Spinal cord (tissue), 10 donors: Measurements from ENCODE around the gene ALDH9A1. TPM values are rescaled to one million over a fixed set of nuclear protein-coding genes. Genes with fewer than 3 reads are reported as not detected.
"Not testable (repeated sequence)": the region's sequence is repeated elsewhere in the genome, so short reads cannot be mapped to it uniquely, and the experiment has no call there.

Source experiments
- DNase-seq, 6 donors: peaks; one replicate each; pipeline versions ENCODE4 v3.0.0 to v3.0.0-alpha.2; 2013 to 2015; ENCODE audit warnings: low spot score in 6 of 6, low read depth in 4 of 6
- H3K27ac ChIP-seq: one replicate; pipeline ENCODE4 v1.5.1; 2013; ENCODE audit warnings: low read depth, low read length, control low read depth
- H3K27me3 ChIP-seq: one replicate; pipeline ENCODE4 v1.6.1; 2013; ENCODE audit warnings: low read length; ENCODE audit not compliant: control insufficient read depth, insufficient read depth
- H3K36me3 ChIP-seq: one replicate; pipeline ENCODE4 v1.6.1; 2013; ENCODE audit warnings: low read length; ENCODE audit not compliant: control insufficient read depth, insufficient read depth
- H3K4me1 ChIP-seq: one replicate; pipeline ENCODE4 v1.6.1; 2013; ENCODE audit warnings: low read length; ENCODE audit not compliant: control insufficient read depth, insufficient read depth
- H3K4me3 ChIP-seq: one replicate; pipeline ENCODE4 v1.5.1; 2013; ENCODE audit warnings: low read depth, low read length, control low read depth
- H3K9me3 ChIP-seq: one replicate; pipeline ENCODE4 v1.6.1; 2013; ENCODE audit warnings: low read length; ENCODE audit not compliant: control insufficient read depth, insufficient read depth
- WGBS: methylation state at CpG from one replicate; pipeline ENCODE4 v1.1.5; 2013; ENCODE audit warnings: missing lambda C conversion rate; ENCODE audit not compliant: insufficient coverage; 5-methylcytosine and 5-hydroxymethylcytosine counted together
- polyA plus RNA-seq, 2 donors: library from polyadenylated mRNA; unstranded; fragments of 120-200 nt; gene quantifications; one replicate each; pipeline ENCODE4 v1.2.1, GENCODE V29; 2013; ENCODE audit not compliant: insufficient read length in 2 of 2
- total RNA-seq, 2 donors: library from RNA; depleted of rRNA in 1 of 2; stranded (reverse); fragments of 120-200 nt in 1 of 2; fragments of >200 nt in 1 of 2; gene quantifications; one replicate each; pipeline versions ENCODE4 v1.2.3 to v1.2.4, GENCODE V29; 2013 to 2014
- donor health status: healthy.

The ALDH9A1 gene
- total and polyA plus RNA-seq, 4 donors = 88.5 to 123 (median 90.2) TPM

GRCh38 chr1:165726169-165726568 is 27.8 kb upstream of the ALDH9A1 start:
- WGBS = no CpG with 5 or more reads among the region's 2 CpGs
- DNase-seq = no peak
- Histone ChIP-seq H3K27me3 (no peaks in the 10 kb centered on the region), H3K27ac (no peak overlapping the region), H3K9me3 (no peaks in the 10 kb centered on the region), H3K4me1 (no peaks in the 10 kb centered on the region), H3K4me3 (no peak overlapping the region), H3K36me3 (peaks cover 4% of the 10 kb centered on the region)

- 36% methylated on average over 2 of the region's 4 CpGs for WGBS
- peak in 4 of 6 donors; percentile 21 to 89 (median 66) for DNase-seq
- no peaks in the 10 kb centered on the region for H3K27me3 ChIP-seq
Measured at GRCh38 chr1:165717918-165718515, 19.7 kb upstream of the ALDH9A1 start.

GRCh38 chr1:165716265-165717051 is 18.1 kb upstream of the ALDH9A1 start:
- H3K9me3 ChIP-seq, H3K4me1 ChIP-seq, H3K27ac ChIP-seq, DNase-seq, H3K4me3 ChIP-seq, H3K27me3 ChIP-seq, H3K36me3 ChIP-seq: not testable (repeated sequence)
- WGBS = 100% methylated on average over 3 of the region's 8 CpGs

More at GRCh38 chr1:165717918-165718515, 19.7 kb upstream of the ALDH9A1 start:
- no peak overlapping the region for H3K27ac ChIP-seq
- no peak overlapping the region for H3K4me3 ChIP-seq
- H3K4me1 ChIP-seq = no peaks in the 10 kb centered on the region
- no peaks in the 10 kb centered on the region for H3K9me3 ChIP-seq
- no peaks in the 10 kb centered on the region for H3K36me3 ChIP-seq

- Histone ChIP-seq H3K4me1 (no peaks in the 10 kb centered on the region), H3K27me3 (no peaks in the 10 kb centered on the region), H3K36me3 (no peaks in the 10 kb centered on the region), H3K4me3 (no peak overlapping the region), H3K27ac (no peak overlapping the region), H3K9me3 (no peaks in the 10 kb centered on the region)
- no peak for DNase-seq
- no CpG with 5 or more reads among the region's 5 CpGs for WGBS
Measured at GRCh38 chr1:165712764-165713163, 14.4 kb upstream of the ALDH9A1 start.

GRCh38 chr1:165707984-165708706 is 9.8 kb upstream of the ALDH9A1 start:
- Histone ChIP-seq H3K4me3 (no peak overlapping the region), H3K27me3 (no peaks in the 10 kb centered on the region), H3K4me1 (no peaks in the 10 kb centered on the region), H3K9me3 (no peaks in the 10 kb centered on the region), H3K27ac (no peak overlapping the region), H3K36me3 (no peaks in the 10 kb centered on the region)
- 89% methylated on average over 10 of the region's 11 CpGs for WGBS
- no peak for DNase-seq

- WGBS = no CpG with 5 or more reads among the region's 2 CpGs
- no peak overlapping the region for H3K4me3 ChIP-seq
- no peaks in the 10 kb centered on the region for H3K36me3 ChIP-seq
- H3K4me1 ChIP-seq = peaks cover 5% of the 10 kb centered on the region
- no peak overlapping the region for H3K27ac ChIP-seq
- no peaks in the 10 kb centered on the region for H3K9me3 ChIP-seq
- H3K27me3 ChIP-seq = no peaks in the 10 kb centered on the region
- DNase-seq = no peak
Measured at GRCh38 chr1:165703648-165704047, 5.3 kb upstream of the ALDH9A1 start.

- H3K9me3 ChIP-seq, DNase-seq, H3K27me3 ChIP-seq, H3K4me3 ChIP-seq, H3K4me1 ChIP-seq, H3K36me3 ChIP-seq, H3K27ac ChIP-seq: not testable (repeated sequence)
- no CpG with 5 or more reads among the region's 7 CpGs for WGBS
Measured at GRCh38 chr1:165701922-165702321, 3.6 kb upstream of the ALDH9A1 start.

- WGBS = no CpG with 5 or more reads among the region's 3 CpGs
- Histone ChIP-seq H3K36me3 (no peaks in the 10 kb centered on the region), H3K9me3 (no peaks in the 10 kb centered on the region)
Measured at GRCh38 chr1:165699577-165699976, 1.2 kb upstream of the ALDH9A1 start.

GRCh38 chr1:165698761-165699052 is 345 bp upstream of the ALDH9A1 start:
- peaks cover 9% of the 10 kb centered on the region for H3K4me1 ChIP-seq
- H3K9me3 ChIP-seq = no peaks in the 10 kb centered on the region
- peak overlapping the region; percentile 97 for H3K27ac ChIP-seq
- H3K4me3 ChIP-seq = peak overlapping the region; percentile 86
- H3K36me3 ChIP-seq = no peaks in the 10 kb centered on the region
- 0% methylated on average over 2 of the region's 7 CpGs for WGBS
- H3K27me3 ChIP-seq = no peaks in the 10 kb centered on the region
- DNase-seq = peak in 1 of 6 donors; percentile 57

More at GRCh38 chr1:165699577-165699976, 1.2 kb upstream of the ALDH9A1 start:
- no peak for DNase-seq
- H3K4me3 ChIP-seq = no peak overlapping the region
- H3K27me3 ChIP-seq = no peaks in the 10 kb centered on the region
- H3K27ac ChIP-seq = no peak overlapping the region
- peaks cover 9% of the 10 kb centered on the region for H3K4me1 ChIP-seq
